ENCODE results near the gene MYO10. TPM values are rescaled to one million over a fixed set of nuclear protein-coding genes. Genes with fewer than 3 reads are reported as not detected.

The MYO10 gene
- polyA plus RNA-seq, 3 donors = 0.23 to 1.1 (median 0.35) TPM

GRCh38 chr5:16881251-16881650 is 54.8 kb downstream of the MYO10 start:
- H3K27me3 Mint-ChIP-seq (ENCODE audit: low read depth in 3 of 3) = peaks cover 0 to 7% (median 2%) of the 10 kb centered on the region in 3 donors
- Histone ChIP-seq H2AFZ (ENCODE audit: insufficient read depth, low read depth, low read length, poor library complexity, severe bottlenecking) (no peak overlapping the region), H3K9ac (ENCODE audit: insufficient read depth, low read length, poor library complexity, severe bottlenecking) (no peak overlapping the region), H3K4me2 (replicated peaks; ENCODE audit: extremely low read depth, low read length, poor library complexity, severe bottlenecking) (no peak overlapping the region), H3K27me3 (ENCODE audit: control insufficient read depth in 2 of 2, insufficient read depth in 2 of 2, low read length in 2 of 2) (no peaks in the 10 kb centered on the region), H3K4me1 (ENCODE audit: control insufficient read depth in 1 of 2, insufficient read depth in 2 of 2, low read length in 2 of 2) (no peaks in the 10 kb centered on the region), H3K27ac (ENCODE audit: low read depth in 1 of 2, low read length in 2 of 2) (no peak overlapping the region), H3K9me3 (replicated peaks in 1 of 2; ENCODE audit: control insufficient read depth in 1 of 2, insufficient read depth in 1 of 2, low read length in 2 of 2) (no peaks in the 10 kb centered on the region), H3K36me3 (replicated peaks in 1 of 2; ENCODE audit: control insufficient read depth in 1 of 2, insufficient read depth in 2 of 2, low read length in 2 of 2) (no peaks in the 10 kb centered on the region), H3K79me2 (ENCODE audit: insufficient read depth, low read length) (no peaks in the 10 kb centered on the region), H4K20me1 (ENCODE audit: insufficient read depth, low read length) (no peaks in the 10 kb centered on the region), H3K4me3 (replicated peaks in 1 of 3; ENCODE audit: low read depth in 2 of 3, low read length in 3 of 3) (no peak overlapping the region)
- intact Hi-C loops (cut with micrococcal nuclease) = no loop called here
- 94% methylated on average over 2 of the region's 3 CpGs for WGBS (ENCODE audit: insufficient coverage)
- no peaks in the 10 kb centered on the region for H3K36me3 Mint-ChIP-seq
- H3K9me3 Mint-ChIP-seq = peaks cover 0 to 8% (median 0%) of the 10 kb centered on the region in 7 donors
- no peak for DNase-seq
- H3K4me1 Mint-ChIP-seq = no peaks in the 10 kb centered on the region
- no peak overlapping the region for H3K4me3 Mint-ChIP-seq
- TF ChIP-seq, protein P1, sequence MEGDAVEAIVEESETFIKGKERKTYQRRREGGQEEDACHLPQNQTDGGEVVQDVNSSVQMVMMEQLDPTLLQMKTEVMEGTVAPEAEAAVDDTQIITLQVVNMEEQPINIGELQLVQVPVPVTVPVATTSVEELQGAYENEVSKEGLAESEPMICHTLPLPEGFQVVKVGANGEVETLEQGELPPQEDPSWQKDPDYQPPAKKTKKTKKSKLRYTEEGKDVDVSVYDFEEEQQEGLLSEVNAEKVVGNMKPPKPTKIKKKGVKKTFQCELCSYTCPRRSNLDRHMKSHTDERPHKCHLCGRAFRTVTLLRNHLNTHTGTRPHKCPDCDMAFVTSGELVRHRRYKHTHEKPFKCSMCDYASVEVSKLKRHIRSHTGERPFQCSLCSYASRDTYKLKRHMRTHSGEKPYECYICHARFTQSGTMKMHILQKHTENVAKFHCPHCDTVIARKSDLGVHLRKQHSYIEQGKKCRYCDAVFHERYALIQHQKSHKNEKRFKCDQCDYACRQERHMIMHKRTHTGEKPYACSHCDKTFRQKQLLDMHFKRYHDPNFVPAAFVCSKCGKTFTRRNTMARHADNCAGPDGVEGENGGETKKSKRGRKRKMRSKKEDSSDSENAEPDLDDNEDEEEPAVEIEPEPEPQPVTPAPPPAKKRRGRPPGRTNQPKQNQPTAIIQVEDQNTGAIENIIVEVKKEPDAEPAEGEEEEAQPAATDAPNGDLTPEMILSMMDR (IDR thresholded peaks at IDR 0.05) = no peak
- H3K27ac Mint-ChIP-seq = no peak overlapping the region

DNA sequence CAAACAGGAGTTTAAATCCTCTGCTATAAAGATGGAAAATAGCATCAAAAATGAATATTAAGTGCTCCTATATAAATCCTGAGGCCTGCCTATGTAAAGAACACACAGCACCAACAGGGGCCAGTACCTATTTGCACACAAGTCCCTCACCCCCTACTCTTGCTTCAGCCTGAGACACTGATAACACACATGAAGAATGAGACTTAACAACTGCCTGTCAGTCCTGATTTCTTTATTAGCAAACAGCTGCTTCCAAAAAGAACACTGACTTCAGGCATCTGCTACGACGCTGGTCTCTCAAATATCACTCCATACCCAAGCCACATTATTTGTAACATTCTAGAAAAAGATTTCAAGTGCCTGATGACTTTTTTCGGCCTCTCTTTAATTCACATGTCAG is 55.5 kb downstream of the MYO10 start:
- DNase-seq = no peak
- intact Hi-C loops (cut with micrococcal nuclease) = no loop called here
- Mint-ChIP-seq H3K4me3 (no peak overlapping the region), H3K27me3 (ENCODE audit: low read depth in 3 of 3) (peaks cover 0 to 7% (median 2%) of the 10 kb centered on the region in 3 donors), H3K9me3 (peaks cover 0 to 10% (median 2%) of the 10 kb centered on the region in 7 donors), H3K27ac (no peak overlapping the region), H3K4me1 (no peaks in the 10 kb centered on the region), H3K36me3 (no peaks in the 10 kb centered on the region)
- Histone ChIP-seq H3K4me3 (replicated peaks in 1 of 3; ENCODE audit: low read depth in 2 of 3, low read length in 3 of 3) (no peak overlapping the region), H3K9me3 (replicated peaks in 1 of 2; ENCODE audit: control insufficient read depth in 1 of 2, insufficient read depth in 1 of 2, low read length in 2 of 2) (peaks cover 3 to 4% of the 10 kb centered on the region in 2 donors), H3K36me3 (replicated peaks in 1 of 2; ENCODE audit: control insufficient read depth in 1 of 2, insufficient read depth in 2 of 2, low read length in 2 of 2) (no peaks in the 10 kb centered on the region), H3K27ac (ENCODE audit: low read depth in 1 of 2, low read length in 2 of 2) (no peak overlapping the region), H3K4me2 (replicated peaks; ENCODE audit: extremely low read depth, low read length, poor library complexity, severe bottlenecking) (no peak overlapping the region), H4K20me1 (ENCODE audit: insufficient read depth, low read length) (no peaks in the 10 kb centered on the region), H3K9ac (ENCODE audit: insufficient read depth, low read length, poor library complexity, severe bottlenecking) (no peak overlapping the region), H3K79me2 (ENCODE audit: insufficient read depth, low read length) (no peaks in the 10 kb centered on the region), H3K4me1 (ENCODE audit: control insufficient read depth in 1 of 2, insufficient read depth in 2 of 2, low read length in 2 of 2) (no peaks in the 10 kb centered on the region), H2AFZ (ENCODE audit: insufficient read depth, low read depth, low read length, poor library complexity, severe bottlenecking) (no peak overlapping the region), H3K27me3 (ENCODE audit: control insufficient read depth in 2 of 2, insufficient read depth in 2 of 2, low read length in 2 of 2) (no peaks in the 10 kb centered on the region)
- TF ChIP-seq, protein P1 (IDR thresholded peaks at IDR 0.05) = no peak
- 100% methylated on average over 2 of the region's 3 CpGs for WGBS (ENCODE audit: insufficient coverage)
